Measurements from ENCODE around the gene SLC22A4. TPM values are rescaled to one million over a fixed set of nuclear protein-coding genes. Genes with fewer than 3 reads are reported as not detected.

Gene SLC22A4
- polyA plus RNA-seq, 4 donors: 1.5 to 10.9 (median 5.0) TPM

DNA sequence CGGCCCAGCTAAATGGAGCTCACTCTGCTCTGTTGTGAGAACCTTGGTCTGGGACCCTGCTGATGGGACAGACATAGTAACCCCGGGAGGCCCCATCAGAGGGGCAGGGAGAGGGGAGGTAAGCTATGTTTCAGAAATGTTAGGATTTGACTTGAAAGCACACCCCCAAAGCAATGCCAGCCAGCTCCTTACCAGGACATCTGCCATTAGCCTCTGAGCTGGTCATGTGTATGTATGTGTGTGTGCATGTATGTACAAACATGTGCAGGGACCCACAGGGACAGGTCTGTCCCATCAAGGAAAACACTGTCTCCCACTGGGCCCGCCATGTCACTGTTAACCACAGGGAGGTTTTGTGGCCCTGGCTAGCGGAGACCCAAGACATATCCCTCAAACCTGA, 14.5 kb downstream of the SLC22A4 start:
- 80 to 92% (median 91%) methylated on average over 4 of the region's 4 CpGs for WGBS, 3 donors
- no peak for DNase-seq
- Histone ChIP-seq H3K36me3 (ENCODE audit: control insufficient read depth in 3 of 3, insufficient read depth in 2 of 3, low read depth in 1 of 3, low read length in 3 of 3) (peaks cover 0 to 25% (median 0%) of the 10 kb centered on the region in 3 donors), H3K4me3 (ENCODE audit: low read depth in 1 of 3, low read length in 3 of 3) (no peak overlapping the region), H3K4me1 (ENCODE audit: control insufficient read depth in 3 of 3, insufficient read depth in 2 of 3, low read depth in 1 of 3, low read length in 2 of 3) (peaks cover 4 to 51% (median 10%) of the 10 kb centered on the region in 3 donors), H3K27me3 (ENCODE audit: control insufficient read depth in 3 of 3, insufficient read depth in 3 of 3, low read length in 3 of 3) (no peaks in the 10 kb centered on the region), H3K27ac (ENCODE audit: low read depth in 1 of 3, low read length in 2 of 3) (peak overlapping the region in 2 of 3 donors; percentile 55 to 77), H3K9me3 (ENCODE audit: control insufficient read depth in 2 of 2, insufficient read depth in 1 of 2, low read depth in 1 of 2, low read length in 1 of 2) (peaks cover 0 to 4% of the 10 kb centered on the region in 2 donors)
- FAIRE-seq: no peak

DNA sequence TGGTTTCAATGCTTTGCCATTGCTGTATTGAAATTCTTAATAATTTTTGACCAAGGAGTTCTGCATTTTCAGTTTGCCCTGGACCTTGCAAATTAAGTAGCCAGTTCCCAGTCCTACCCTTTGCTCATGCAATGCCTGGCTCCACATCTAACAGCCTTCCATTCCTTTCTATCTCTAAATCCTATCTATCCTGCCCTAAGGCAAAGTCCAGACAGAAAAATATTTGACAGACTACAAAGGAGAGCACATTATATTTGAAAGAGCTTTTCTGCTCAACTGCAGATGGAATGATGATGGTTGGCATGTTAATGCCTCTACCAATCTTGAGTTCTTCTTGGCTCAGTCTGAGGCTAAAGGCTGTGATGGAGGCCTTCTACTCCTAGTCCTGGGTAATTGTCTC, 15.5 kb downstream of the SLC22A4 start:
- FAIRE-seq: no peak
- Histone ChIP-seq H3K4me3 (ENCODE audit: low read depth in 1 of 3, low read length in 3 of 3) (no peak overlapping the region), H3K4me1 (ENCODE audit: control insufficient read depth in 3 of 3, insufficient read depth in 2 of 3, low read depth in 1 of 3, low read length in 2 of 3) (peaks cover 4 to 51% (median 10%) of the 10 kb centered on the region in 3 donors), H3K9me3 (ENCODE audit: control insufficient read depth in 2 of 2, insufficient read depth in 1 of 2, low read depth in 1 of 2, low read length in 1 of 2) (peaks cover 0 to 2% of the 10 kb centered on the region in 2 donors), H3K36me3 (ENCODE audit: control insufficient read depth in 3 of 3, insufficient read depth in 2 of 3, low read depth in 1 of 3, low read length in 3 of 3) (peaks cover 0 to 33% (median 4%) of the 10 kb centered on the region in 3 donors), H3K27me3 (ENCODE audit: control insufficient read depth in 3 of 3, insufficient read depth in 3 of 3, low read length in 3 of 3) (no peaks in the 10 kb centered on the region), H3K27ac (ENCODE audit: low read depth in 1 of 3, low read length in 2 of 3) (no peak overlapping the region)
- DNase-seq: peak in 1 of 2 donors; percentile 45

DNA sequence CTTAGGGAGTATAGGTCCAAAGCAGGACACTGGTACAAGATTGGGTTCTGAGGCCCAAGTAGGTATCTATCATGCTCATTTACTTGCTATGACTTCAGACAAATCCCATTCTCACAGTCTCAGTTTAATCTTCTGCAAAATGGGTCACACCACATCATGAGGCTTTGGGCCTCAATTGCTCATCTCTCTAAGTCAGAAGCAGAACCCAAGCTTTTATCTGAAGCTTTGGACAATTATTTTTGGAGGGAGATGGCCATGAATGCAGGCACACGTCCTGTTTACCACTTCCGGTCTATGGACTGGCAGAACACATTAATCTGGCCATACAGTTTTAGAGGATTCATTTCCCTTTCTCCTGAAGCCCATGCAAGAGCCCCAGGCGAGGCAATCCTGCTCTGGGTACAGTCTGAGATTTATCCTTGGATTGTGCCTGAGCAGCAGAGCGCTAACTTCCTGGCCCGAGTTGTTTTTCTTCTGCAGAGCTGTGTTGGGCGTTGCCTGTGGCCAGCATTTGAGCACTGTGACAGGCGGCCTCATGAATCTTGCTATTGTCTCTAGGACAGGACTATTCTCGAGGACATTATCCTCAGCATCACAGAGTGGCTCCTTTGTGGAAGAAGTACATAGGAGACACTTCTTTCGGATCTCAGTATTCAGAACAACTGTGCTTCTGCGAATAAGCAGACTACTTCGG, 16.1 kb downstream of the SLC22A4 start:
- Histone ChIP-seq H3K4me1 (ENCODE audit: control insufficient read depth in 3 of 3, insufficient read depth in 2 of 3, low read depth in 1 of 3, low read length in 2 of 3) (peaks cover 4 to 54% (median 10%) of the 10 kb centered on the region in 3 donors), H3K27me3 (ENCODE audit: control insufficient read depth in 3 of 3, insufficient read depth in 3 of 3, low read length in 3 of 3) (no peaks in the 10 kb centered on the region), H3K36me3 (ENCODE audit: control insufficient read depth in 3 of 3, insufficient read depth in 2 of 3, low read depth in 1 of 3, low read length in 3 of 3) (peaks cover 0 to 39% (median 4%) of the 10 kb centered on the region in 3 donors), H3K4me3 (ENCODE audit: low read depth in 1 of 3, low read length in 3 of 3) (no peak overlapping the region), H3K27ac (ENCODE audit: low read depth in 1 of 3, low read length in 2 of 3) (no peak overlapping the region), H3K9me3 (ENCODE audit: control insufficient read depth in 2 of 2, insufficient read depth in 1 of 2, low read depth in 1 of 2, low read length in 1 of 2) (no peaks in the 10 kb centered on the region)
- DNase-seq (peak in 1 of 2 donors; percentile 39), FAIRE-seq (no peak)
- WGBS, 3 donors: 43 to 56% (median 51%) methylated on average over 11 of the region's 11 CpGs

DNA sequence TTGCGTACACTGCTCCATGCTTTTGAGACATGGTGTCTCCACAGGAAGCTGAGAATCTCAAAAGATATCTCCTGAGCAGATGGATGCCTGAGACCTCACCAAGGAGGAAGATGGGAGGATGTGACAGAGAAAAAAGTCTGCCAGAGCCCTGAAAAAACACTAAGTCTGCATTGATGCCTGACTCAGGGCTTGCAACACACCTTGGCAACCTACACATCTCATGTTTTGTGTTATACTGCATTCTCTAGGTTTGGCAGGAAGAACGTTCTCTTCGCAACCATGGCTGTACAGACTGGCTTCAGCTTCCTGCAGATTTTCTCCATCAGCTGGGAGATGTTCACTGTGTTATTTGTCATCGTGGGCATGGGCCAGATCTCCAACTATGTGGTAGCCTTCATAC, 19.2 kb downstream of the SLC22A4 start:
- Histone ChIP-seq H3K36me3 (ENCODE audit: control insufficient read depth in 3 of 3, insufficient read depth in 2 of 3, low read depth in 1 of 3, low read length in 3 of 3) (peaks cover 0 to 53% (median 4%) of the 10 kb centered on the region in 3 donors), H3K4me3 (ENCODE audit: low read depth in 1 of 3, low read length in 3 of 3) (no peak overlapping the region), H3K4me1 (ENCODE audit: control insufficient read depth in 3 of 3, insufficient read depth in 2 of 3, low read depth in 1 of 3, low read length in 2 of 3) (peaks cover 4 to 52% (median 8%) of the 10 kb centered on the region in 3 donors), H3K27ac (ENCODE audit: low read depth in 1 of 3, low read length in 2 of 3) (no peak overlapping the region), H3K27me3 (ENCODE audit: control insufficient read depth in 3 of 3, insufficient read depth in 3 of 3, low read length in 3 of 3) (no peaks in the 10 kb centered on the region), H3K9me3 (ENCODE audit: control insufficient read depth in 2 of 2, insufficient read depth in 1 of 2, low read depth in 1 of 2, low read length in 1 of 2) (no peaks in the 10 kb centered on the region)
- no peak for FAIRE-seq
- whole genome bisulfite sequencing, 3 donors: 85 to 95% (median 86%) methylated on average over 4 of the region's 4 CpGs
- no peak for DNase-seq

DNA sequence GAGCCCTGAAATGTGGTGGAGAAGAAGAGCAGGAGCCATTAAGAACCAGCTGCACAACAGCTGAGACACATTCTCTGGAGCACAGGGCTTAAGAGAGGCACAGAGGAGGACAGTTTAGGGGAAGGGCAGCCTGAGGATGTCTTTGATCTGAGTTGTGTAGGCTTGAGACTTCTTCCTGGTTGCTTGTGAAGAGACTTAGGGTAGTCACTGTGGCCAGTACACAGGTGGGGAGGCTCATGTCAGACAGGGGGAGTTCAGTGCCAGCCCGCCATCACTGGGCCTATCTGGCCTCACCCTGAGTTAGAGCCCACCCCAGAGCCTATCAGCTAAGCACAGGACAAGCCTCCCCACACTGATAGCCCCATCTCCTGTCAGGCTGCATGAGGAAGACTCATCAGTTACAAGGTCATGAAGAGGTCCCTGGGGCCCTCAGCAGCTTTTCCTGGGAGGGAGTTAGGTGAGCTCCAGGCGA, 19.8 kb downstream of the SLC22A4 start:
- WGBS, 3 donors: 80 to 97% (median 87%) methylated on average over 2 of the region's 2 CpGs
- Histone ChIP-seq H3K27me3 (ENCODE audit: control insufficient read depth in 3 of 3, insufficient read depth in 3 of 3, low read length in 3 of 3) (no peaks in the 10 kb centered on the region), H3K4me3 (ENCODE audit: low read depth in 1 of 3, low read length in 3 of 3) (no peak overlapping the region), H3K9me3 (ENCODE audit: control insufficient read depth in 2 of 2, insufficient read depth in 1 of 2, low read depth in 1 of 2, low read length in 1 of 2) (no peaks in the 10 kb centered on the region), H3K36me3 (ENCODE audit: control insufficient read depth in 3 of 3, insufficient read depth in 2 of 3, low read depth in 1 of 3, low read length in 3 of 3) (peaks cover 0 to 54% (median 4%) of the 10 kb centered on the region in 3 donors), H3K4me1 (ENCODE audit: control insufficient read depth in 3 of 3, insufficient read depth in 2 of 3, low read depth in 1 of 3, low read length in 2 of 3) (peaks cover 4 to 49% (median 4%) of the 10 kb centered on the region in 3 donors), H3K27ac (ENCODE audit: low read depth in 1 of 3, low read length in 2 of 3) (no peak overlapping the region)
- FAIRE-seq (no peak), DNase-seq (no peak)

GRCh38 chr5:132315529-132316067, 21.4 kb downstream of the SLC22A4 start:
- peak overlapping the region in 1 of 3 donors; percentile 42 for H3K27ac ChIP-seq (ENCODE audit: low read depth in 1 of 3, low read length in 2 of 3)
- WGBS, 3 donors: 79 to 86% (median 82%) methylated on average over 5 of the region's 5 CpGs

GRCh38 chr5:132319975-132320374, 25.8 kb downstream of the SLC22A4 start:
- H3K4me1 ChIP-seq (ENCODE audit: control insufficient read depth in 3 of 3, insufficient read depth in 2 of 3, low read depth in 1 of 3, low read length in 2 of 3): peaks cover 0 to 22% (median 0%) of the 10 kb centered on the region in 3 donors
- DNase-seq (no peak), FAIRE-seq (no peak)
- H3K36me3 ChIP-seq (ENCODE audit: control insufficient read depth in 3 of 3, insufficient read depth in 2 of 3, low read depth in 1 of 3, low read length in 3 of 3): peaks cover 0 to 45% (median 0%) of the 10 kb centered on the region in 3 donors
- no peak overlapping the region for H3K4me3 ChIP-seq (ENCODE audit: low read depth in 1 of 3, low read length in 3 of 3)
- no peaks in the 10 kb centered on the region for H3K9me3 ChIP-seq (ENCODE audit: control insufficient read depth in 2 of 2, insufficient read depth in 1 of 2, low read depth in 1 of 2, low read length in 1 of 2)
- 93 to 96% (median 95%) methylated on average over 1 of the region's 1 CpG for WGBS, 3 donors
- no peak overlapping the region for H3K27ac ChIP-seq (ENCODE audit: low read depth in 1 of 3, low read length in 2 of 3)
- H3K27me3 ChIP-seq (ENCODE audit: control insufficient read depth in 3 of 3, insufficient read depth in 3 of 3, low read length in 3 of 3): no peaks in the 10 kb centered on the region

More at GRCh38 chr5:132315529-132316067, 21.4 kb downstream of the SLC22A4 start:
- no peaks in the 10 kb centered on the region for H3K9me3 ChIP-seq (ENCODE audit: control insufficient read depth in 2 of 2, insufficient read depth in 1 of 2, low read depth in 1 of 2, low read length in 1 of 2)
- FAIRE-seq: no peak
- no peak overlapping the region for H3K4me3 ChIP-seq (ENCODE audit: low read depth in 1 of 3, low read length in 3 of 3)
- DNase-seq: peak in 1 of 2 donors; percentile 44
- H3K4me1 ChIP-seq (ENCODE audit: control insufficient read depth in 3 of 3, insufficient read depth in 2 of 3, low read depth in 1 of 3, low read length in 2 of 3): peaks cover 0 to 33% (median 0%) of the 10 kb centered on the region in 3 donors
- no peaks in the 10 kb centered on the region for H3K27me3 ChIP-seq (ENCODE audit: control insufficient read depth in 3 of 3, insufficient read depth in 3 of 3, low read length in 3 of 3)
- H3K36me3 ChIP-seq (ENCODE audit: control insufficient read depth in 3 of 3, insufficient read depth in 2 of 3, low read depth in 1 of 3, low read length in 3 of 3): peaks cover 0 to 51% (median 4%) of the 10 kb centered on the region in 3 donors

DNA sequence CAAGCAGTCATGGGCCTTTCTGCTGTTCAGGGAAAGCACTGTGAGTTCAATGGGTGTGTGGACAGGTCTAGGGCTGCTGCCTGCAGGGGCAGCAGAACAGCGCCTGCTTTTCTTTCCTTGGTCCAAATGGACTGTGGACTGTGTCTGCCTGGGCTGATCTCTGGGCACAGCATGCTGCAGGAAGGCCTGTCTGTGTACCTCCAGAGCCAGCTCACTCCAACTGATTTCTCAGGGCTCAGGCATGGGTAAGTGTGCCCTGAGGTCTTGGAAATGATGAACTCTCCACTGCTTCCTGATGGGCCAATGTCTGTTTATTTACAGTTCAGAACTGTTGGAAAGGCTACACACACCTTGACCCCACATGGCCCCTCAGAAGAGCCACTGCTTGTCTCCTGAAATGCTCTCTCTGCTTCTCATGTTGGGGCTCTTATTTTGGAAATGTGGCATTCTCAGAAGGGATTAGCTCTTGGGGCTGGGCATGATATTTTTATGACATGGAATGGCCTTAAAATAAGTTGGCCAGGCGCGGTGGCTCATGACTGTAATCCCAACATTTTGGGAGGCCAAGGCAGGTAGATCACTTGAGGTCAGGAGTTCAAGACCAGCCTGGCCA, 27.0 kb downstream of the SLC22A4 start:
- Histone ChIP-seq H3K27ac (ENCODE audit: low read depth in 1 of 3, low read length in 2 of 3) (no peak overlapping the region), H3K4me1 (ENCODE audit: control insufficient read depth in 3 of 3, insufficient read depth in 2 of 3, low read depth in 1 of 3, low read length in 2 of 3) (peaks cover 0 to 14% (median 0%) of the 10 kb centered on the region in 3 donors), H3K4me3 (ENCODE audit: low read depth in 1 of 3, low read length in 3 of 3) (no peak overlapping the region), H3K27me3 (ENCODE audit: control insufficient read depth in 3 of 3, insufficient read depth in 3 of 3, low read length in 3 of 3) (no peaks in the 10 kb centered on the region), H3K9me3 (ENCODE audit: control insufficient read depth in 2 of 2, insufficient read depth in 1 of 2, low read depth in 1 of 2, low read length in 1 of 2) (no peaks in the 10 kb centered on the region), H3K36me3 (ENCODE audit: control insufficient read depth in 3 of 3, insufficient read depth in 2 of 3, low read depth in 1 of 3, low read length in 3 of 3) (peaks cover 0 to 35% (median 0%) of the 10 kb centered on the region in 3 donors)
- FAIRE-seq (no peak), DNase-seq (peak; percentile 47 to 83)
- 36 to 80% (median 57%) methylated on average over 3 of the region's 3 CpGs for WGBS, 3 donors
